ENCODE measurements around the gene RAB11A. TPM values are rescaled to one million over a fixed set of nuclear protein-coding genes. Genes with fewer than 3 reads are reported as not detected.

Gene RAB11A
- total and polyA plus RNA-seq, 9 donors: 47.0 to 249 (median 139) TPM

GRCh38 chr15:65913631-65914199 is 44.4 kb downstream of the RAB11A start:
- TF ChIP-seq EP300 (IDR thresholded peaks at IDR 0.05) (no peak), CTCF (IDR thresholded peaks at IDR 0.05) (no peak), POLR2A (IDR thresholded peaks at IDR 0.05) (no peak)
- intact Hi-C loops (cut with DNase I): loop anchor here in 1 of 4 donors (10.0 kb wide), 1 partner anchor 371 kb away; no protein-coding TSS in a partner anchor
- Histone ChIP-seq H3K27me3 (no peaks in the 10 kb centered on the region), H3K9me3 (no peaks in the 10 kb centered on the region), H3K27ac (no peak overlapping the region), H3K36me3 (no peaks in the 10 kb centered on the region), H3K4me3 (no peak overlapping the region), H3K4me1 (ENCODE audit: insufficient read depth) (peaks cover 8% of the 10 kb centered on the region)
- WGBS, 3 donors: 88 to 92% (median 90%) methylated on average over 13 of the region's 13 CpGs
- no peak for DNase-seq

GRCh38 chr15:65914386-65914785 is 45.1 kb downstream of the RAB11A start:
- H3K4me1 ChIP-seq (ENCODE audit: insufficient read depth): peaks cover 8% of the 10 kb centered on the region
- H3K36me3 ChIP-seq: no peaks in the 10 kb centered on the region
- no peak for DNase-seq
- no peak overlapping the region for H3K4me3 ChIP-seq
- H3K27me3 ChIP-seq: no peaks in the 10 kb centered on the region
- intact Hi-C loops (cut with DNase I): loop anchor here in 1 of 4 donors (10.0 kb wide), 1 partner anchor 370 kb away; no protein-coding TSS in a partner anchor
- TF ChIP-seq POLR2A (IDR thresholded peaks at IDR 0.05): no peak
- TF ChIP-seq CTCF (IDR thresholded peaks at IDR 0.05): no peak
- no peak for TF ChIP-seq EP300 (IDR thresholded peaks at IDR 0.05)
- H3K9me3 ChIP-seq: no peaks in the 10 kb centered on the region
- WGBS, 3 donors: 35 to 40% (median 37%) methylated on average over 4 of the region's 4 CpGs
- no peak overlapping the region for H3K27ac ChIP-seq

- no peak overlapping the region for H3K27ac ChIP-seq
- H3K27me3 ChIP-seq: no peaks in the 10 kb centered on the region
- H3K4me1 ChIP-seq (ENCODE audit: insufficient read depth): peaks cover 8% of the 10 kb centered on the region
- no peaks in the 10 kb centered on the region for H3K36me3 ChIP-seq
- WGBS, 3 donors: 66 to 78% (median 77%) methylated on average over 8 of the region's 8 CpGs
- H3K9me3 ChIP-seq: no peaks in the 10 kb centered on the region
- TF ChIP-seq EP300 (IDR thresholded peaks at IDR 0.05) (no peak), POLR2A (IDR thresholded peaks at IDR 0.05) (no peak), CTCF (IDR thresholded peaks at IDR 0.05) (no peak)
- no peak overlapping the region for H3K4me3 ChIP-seq
- no peak for DNase-seq
- intact Hi-C loops (cut with DNase I): loop anchor here in 2 of 4 donors (5.0 to 10.0 kb wide), 2 partner anchors 370 to 372 kb away; no protein-coding TSS in a partner anchor
Measured at GRCh38 chr15:65914981-65915925, 46.0 kb downstream of the RAB11A start.

GRCh38 chr15:65916041-65916663 is 46.9 kb downstream of the RAB11A start:
- no peak for DNase-seq

More at GRCh38 chr15:65916041-65916663, 46.9 kb downstream of the RAB11A start:
- Histone ChIP-seq H3K27me3 (no peaks in the 10 kb centered on the region), H3K4me3 (no peak overlapping the region), H3K4me1 (ENCODE audit: insufficient read depth) (peaks cover 8% of the 10 kb centered on the region), H3K36me3 (no peaks in the 10 kb centered on the region), H3K9me3 (no peaks in the 10 kb centered on the region), H3K27ac (no peak overlapping the region)
- TF ChIP-seq POLR2A (IDR thresholded peaks at IDR 0.05) (no peak), CTCF (IDR thresholded peaks at IDR 0.05) (no peak), EP300 (IDR thresholded peaks at IDR 0.05) (no peak)
- WGBS, 3 donors: 80 to 83% (median 81%) methylated on average over 7 of the region's 7 CpGs
- intact Hi-C loops (cut with DNase I): loop anchor here in 2 of 4 donors (5.0 to 10.0 kb wide), 2 partner anchors 369 to 371 kb away; no protein-coding TSS in a partner anchor
